Panc1 (cell line): ENCODE results near the gene ABHD8. TPM values are rescaled to one million over a fixed set of nuclear protein-coding genes. Genes with fewer than 3 reads are reported as not detected.

Experiments used
- ATAC-seq: fragments of 200-7000 bp; cut with Tn5 transposase; 2 replicates; pipeline ENCODE4 v1.9.1; 2020; ENCODE audit warnings: mild to moderate bottlenecking, moderate library complexity
- BruUV-seq: library from RNA; stranded (reverse); fragments of 400-500 nt; replicated peaks from 2 replicates; lab custom pipeline; 2021; lab: Mats Ljungman, UMichigan
- CTCF ChIA-PET: fragments of 300-600 bp; sonication (Branson Sonifier 250); formaldehyde crosslinking; loops from one replicate; lab custom pipeline; 2022; ENCODE audit warnings: antibody characterized with exemption; lab: Charles Lee
- POLR2A ChIA-PET: fragments of 300-600 bp; sonication (Branson Sonifier 250); formaldehyde crosslinking; loops from one replicate; lab custom pipeline; 2022; ENCODE audit warnings: antibody characterized with exemption; lab: Charles Lee
- DNase-seq: peaks from one replicate; pipeline ENCODE4 v3.0.0-alpha.2; 2010; ENCODE audit warnings: low read depth, low spot score
- H3K27ac ChIP-seq: 2 replicates; pipeline ENCODE4 v1.5.1; 2011; ENCODE audit warnings: mild to moderate bottlenecking, low read length, inconsistent platforms
- H3K27me3 ChIP-seq: fragments of 200-500 bp; sonication (Bioruptor generic); 2 replicates; pipeline ENCODE4 v1.6.0; 2014; ENCODE audit warnings: low read length, inconsistent platforms; ENCODE audit not compliant: control insufficient read depth, insufficient read depth
- H3K36me3 ChIP-seq: fragments of 200-500 bp; sonication (Bioruptor generic); 2 replicates; pipeline ENCODE4 v1.5.1; 2014; ENCODE audit warnings: inconsistent platforms, mild to moderate bottlenecking, low read length, moderate library complexity; ENCODE audit not compliant: control insufficient read depth, insufficient read depth
- H3K4me1 ChIP-seq: 2 replicates; pipeline ENCODE4 v1.5.1; 2011; ENCODE audit warnings: inconsistent platforms, mild to moderate bottlenecking, low read length, moderate library complexity; ENCODE audit not compliant: control insufficient read depth, insufficient read depth
- H3K4me3 ChIP-seq, 2 experiments: 2 replicates each; pipeline ENCODE4 v1.5.1; 2011 to 2012; ENCODE audit warnings: low read depth in 2 of 2, low read length in 2 of 2, mild to moderate bottlenecking in 2 of 2, inconsistent platforms in 1 of 2, moderate library complexity in 1 of 2
- H3K9me3 ChIP-seq: fragments of 200-500 bp; sonication (Bioruptor generic); 2 replicates; pipeline ENCODE4 v1.5.1; 2014; ENCODE audit warnings: low read depth, mild to moderate bottlenecking, inconsistent platforms, low read length, moderate library complexity; ENCODE audit not compliant: control insufficient read depth, insufficient read depth
- CTCF ChIP-seq: fragments of 450-650 bp; IDR thresholded peaks from 2 replicates; pipeline ENCODE4 v1.5.1; 2017; ENCODE audit warnings: mild to moderate bottlenecking
- POLR2AphosphoS5 ChIP-seq: IDR thresholded peaks from 2 replicates; pipeline ENCODE4 v1.6.1; 2012; ENCODE audit warnings: mild to moderate bottlenecking, low read depth, low read length, moderate library complexity
- REST ChIP-seq, 2 experiments: IDR thresholded peaks; 2 replicates each; pipeline ENCODE4 v1.6.1; 2011 to 2012; ENCODE audit warnings: low read depth in 2 of 2, control low read depth in 1 of 2, low read length in 1 of 2, mild to moderate bottlenecking in 1 of 2, moderate library complexity in 1 of 2; ENCODE audit not compliant: insufficient read depth in 1 of 2
- SIN3A ChIP-seq: IDR thresholded peaks from 2 replicates; pipeline ENCODE4 v1.6.1; 2012; ENCODE audit warnings: low read depth, mild to moderate bottlenecking, low read length, moderate library complexity, borderline replicate concordance; ENCODE audit not compliant: insufficient read depth
- TCF7L2 ChIP-seq: IDR thresholded peaks from 2 replicates; pipeline ENCODE4 v1.6.1; 2011; ENCODE audit warnings: mild to moderate bottlenecking, low read depth, low read length, inconsistent platforms
- in situ Hi-C: cut with HindIII; loops from 2 replicates; pipeline ENCODE4 v1.10.0; 2016; ENCODE audit warnings: low sequenced_read_pairs, low pct_unique_long_range_greater_than_20kb
- intact Hi-C: fragments of 100-400 bp; cut with micrococcal nuclease; formaldehyde crosslinking; loops from one replicate; pipeline ENCODE4 v1.10.0; 2022; ENCODE audit not compliant: unreplicated experiment
- total RNA-seq: library from RNA; stranded (reverse); gene quantifications from one replicate; pipeline ENCODE4 v1.2.1, GENCODE V29; 2021; ENCODE audit not compliant: unreplicated experiment

Gene ABHD8
- total RNA-seq, 1 experiment from 2014 or later = 19.6 TPM

GRCh38 chr19:17286752-17287151 is 16.5 kb downstream of the ABHD8 start:
- BruUV-seq = no TSS peak
- intact Hi-C loops = loop anchor here (10.0 kb wide), 1 partner anchor 62 kb away; the partner anchor contains the start of gene OCEL1
- POLR2A ChIA-PET = no interaction called here
- Histone ChIP-seq H3K36me3 (no peaks in the 10 kb centered on the region), H3K4me1 (peaks cover 3% of the 10 kb centered on the region; the same call in 1 of the 2 replicates), H3K4me3 (no peak overlapping the region), H3K27ac (no peak overlapping the region), H3K27me3 (no peaks in the 10 kb centered on the region), H3K9me3 (no peaks in the 10 kb centered on the region)
- DNase-seq (no peak), ATAC-seq (no peak)
- CTCF ChIA-PET = interaction anchor here (0.5 kb wide), 1 partner anchor 10 kb away, joined by 7 read pairs; no protein-coding TSS in a partner anchor
- in situ Hi-C loops = no loop called here
- TF ChIP-seq CTCF = no peak
- TF ChIP-seq POLR2AphosphoS5 = no peak
- TF ChIP-seq REST (IDR thresholded peaks at IDR 0.05; ENCODE audit: insufficient read depth in 1 of 2, low read depth in 2 of 2, low read length in 1 of 2) = no peak
- no peak for TF ChIP-seq TCF7L2
- no peak for TF ChIP-seq SIN3A

DNA sequence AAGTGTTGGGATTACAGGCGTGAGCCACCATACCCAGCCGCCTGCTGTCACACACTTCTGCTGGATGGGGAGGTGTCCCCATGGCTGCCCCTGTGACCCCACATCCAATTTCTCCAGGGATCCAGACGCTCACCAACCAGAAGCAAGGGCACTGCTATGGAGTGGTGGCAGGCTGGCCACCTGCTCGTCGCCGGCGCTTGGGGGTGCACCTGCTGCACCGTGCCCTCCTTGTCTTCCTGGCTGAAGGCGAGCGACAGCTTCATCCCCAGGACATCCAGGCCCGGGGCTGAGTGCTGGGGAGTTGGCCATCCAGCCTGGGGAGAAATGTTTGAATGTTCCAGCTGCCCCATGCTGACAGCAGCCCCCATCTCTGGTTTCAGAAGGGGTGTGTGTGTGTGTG is 17.0 kb downstream of the ABHD8 start:
- DNase-seq = no peak
- in situ Hi-C loops = no loop called here
- ChIA-PET POLR2A (no interaction called here), CTCF (no interaction called here)
- H3K4me3 ChIP-seq = no peak overlapping the region
- TF ChIP-seq REST (IDR thresholded peaks at IDR 0.05; ENCODE audit: insufficient read depth in 1 of 2, low read depth in 2 of 2, low read length in 1 of 2) (no peak), CTCF (no peak)
- H3K9me3 ChIP-seq = no peaks in the 10 kb centered on the region
- H3K4me1 ChIP-seq = peaks cover 3% of the 10 kb centered on the region; the same call in 1 of the 2 replicates
- no peaks in the 10 kb centered on the region for H3K27me3 ChIP-seq
- no peaks in the 10 kb centered on the region for H3K36me3 ChIP-seq
- no peak overlapping the region for H3K27ac ChIP-seq
- ATAC-seq = no peak
- intact Hi-C loops = loop anchor here (10.0 kb wide), 1 partner anchor 61 kb away; the partner anchor contains the start of gene OCEL1
- BruUV-seq = no TSS peak
